K562 (cell line): ENCODE results near the gene LTB4R2.
A peak's percentile ranks its signal among the peaks of the same experiment; 100 is the strongest.

ENCODE experiments used
- CTBP1 ChIP-seq: fragments of 450-650 bp; IDR thresholded peaks from 2 replicates; pipeline ENCODE4 v1.6.1; 2016; ENCODE audit warnings: borderline replicate concordance
- ELF4 ChIP-seq: fragments of 450-650 bp; formaldehyde crosslinking; IDR thresholded peaks from 2 replicates; pipeline ENCODE4 v1.4.0; 2022; ENCODE audit warnings: missing genetic modification characterization
- EP300 ChIP-seq: IDR thresholded peaks from 2 replicates; pipeline ENCODE4 v1.6.1; 2012; ENCODE audit warnings: low read length, improper control_type of control experiment
- PML ChIP-seq: IDR thresholded peaks from 2 replicates; pipeline ENCODE4 v1.6.1; 2012; ENCODE audit warnings: low read length, inconsistent platforms
- ZFP36 ChIP-seq: fragments of 150-350 bp; IDR thresholded peaks from 2 replicates; pipeline ENCODE4 v1.6.1; 2018; ENCODE audit warnings: low read length, low read depth; ENCODE audit not compliant: partially characterized antibody
- ZNF253 ChIP-seq: fragments of 250-450 bp; sonication (Bioruptor Pico); conservative IDR thresholded peaks from 2 replicates; pipeline ENCODE4 v1.6.1; 2021; ENCODE audit warnings: mild to moderate bottlenecking
- TF ChIP-seq, protein P1 (sequence below), 3 experiments: IDR thresholded peaks in 2 of 3; conservative IDR thresholded peaks in 1 of 3; 2 replicates each; pipeline ENCODE4 v1.5.1; 2011 to 2012; ENCODE audit warnings: low read length in 3 of 3, mild to moderate bottlenecking in 3 of 3, control low read depth in 2 of 3, improper control_type of control experiment in 1 of 3, inconsistent platforms in 1 of 3, low read depth in 1 of 3, mixed read lengths in 1 of 3, moderate library complexity in 1 of 3; ENCODE audit not compliant: insufficient read depth in 2 of 3

GRCh38 chr14:24317141-24317928, 7.4 kb downstream of the LTB4R2 start:
- TF ChIP-seq EP300 (no peak), ELF4 (CRISPR knock-in tag) (no peak), ZNF253 (CRISPR knock-in tag) (no peak), PML (no peak), CTBP1 (peak; percentile 54), ZFP36 (no peak)
- TF ChIP-seq, protein P1, sequence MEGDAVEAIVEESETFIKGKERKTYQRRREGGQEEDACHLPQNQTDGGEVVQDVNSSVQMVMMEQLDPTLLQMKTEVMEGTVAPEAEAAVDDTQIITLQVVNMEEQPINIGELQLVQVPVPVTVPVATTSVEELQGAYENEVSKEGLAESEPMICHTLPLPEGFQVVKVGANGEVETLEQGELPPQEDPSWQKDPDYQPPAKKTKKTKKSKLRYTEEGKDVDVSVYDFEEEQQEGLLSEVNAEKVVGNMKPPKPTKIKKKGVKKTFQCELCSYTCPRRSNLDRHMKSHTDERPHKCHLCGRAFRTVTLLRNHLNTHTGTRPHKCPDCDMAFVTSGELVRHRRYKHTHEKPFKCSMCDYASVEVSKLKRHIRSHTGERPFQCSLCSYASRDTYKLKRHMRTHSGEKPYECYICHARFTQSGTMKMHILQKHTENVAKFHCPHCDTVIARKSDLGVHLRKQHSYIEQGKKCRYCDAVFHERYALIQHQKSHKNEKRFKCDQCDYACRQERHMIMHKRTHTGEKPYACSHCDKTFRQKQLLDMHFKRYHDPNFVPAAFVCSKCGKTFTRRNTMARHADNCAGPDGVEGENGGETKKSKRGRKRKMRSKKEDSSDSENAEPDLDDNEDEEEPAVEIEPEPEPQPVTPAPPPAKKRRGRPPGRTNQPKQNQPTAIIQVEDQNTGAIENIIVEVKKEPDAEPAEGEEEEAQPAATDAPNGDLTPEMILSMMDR (IDR thresholded peaks at IDR 0.05 in 2 of 3, conservative IDR thresholded peaks at IDR 0.05 in 1 of 3; ENCODE audit: insufficient read depth in 2 of 3, low read depth in 1 of 3, low read length in 3 of 3): no peak
